ENCODE measurements around the gene TAOK2. TPM values are rescaled to one million over a fixed set of nuclear protein-coding genes. Genes with fewer than 3 reads are reported as not detected.

Gene TAOK2
- total RNA-seq, 4 donors from 2014 or later, result 28.4 to 70.0 (median 46.6) TPM

- H3K9me3 ChIP-seq, result no peaks in the 10 kb centered on the region
- H3K27ac ChIP-seq, result no peak overlapping the region
- H3K4me1 ChIP-seq, result no peaks in the 10 kb centered on the region
- H3K27me3 ChIP-seq, result no peaks in the 10 kb centered on the region
- intact Hi-C loops (cut with DNase I; ENCODE audit: low total_unique reads), result no loop called here
- no peak for DNase-seq
- no peak overlapping the region for H3K4me3 ChIP-seq
- H3K36me3 ChIP-seq, result no peaks in the 10 kb centered on the region
- TF ChIP-seq POLR2A (IDR thresholded peaks at IDR 0.05), result no peak
- TF ChIP-seq, protein P1, sequence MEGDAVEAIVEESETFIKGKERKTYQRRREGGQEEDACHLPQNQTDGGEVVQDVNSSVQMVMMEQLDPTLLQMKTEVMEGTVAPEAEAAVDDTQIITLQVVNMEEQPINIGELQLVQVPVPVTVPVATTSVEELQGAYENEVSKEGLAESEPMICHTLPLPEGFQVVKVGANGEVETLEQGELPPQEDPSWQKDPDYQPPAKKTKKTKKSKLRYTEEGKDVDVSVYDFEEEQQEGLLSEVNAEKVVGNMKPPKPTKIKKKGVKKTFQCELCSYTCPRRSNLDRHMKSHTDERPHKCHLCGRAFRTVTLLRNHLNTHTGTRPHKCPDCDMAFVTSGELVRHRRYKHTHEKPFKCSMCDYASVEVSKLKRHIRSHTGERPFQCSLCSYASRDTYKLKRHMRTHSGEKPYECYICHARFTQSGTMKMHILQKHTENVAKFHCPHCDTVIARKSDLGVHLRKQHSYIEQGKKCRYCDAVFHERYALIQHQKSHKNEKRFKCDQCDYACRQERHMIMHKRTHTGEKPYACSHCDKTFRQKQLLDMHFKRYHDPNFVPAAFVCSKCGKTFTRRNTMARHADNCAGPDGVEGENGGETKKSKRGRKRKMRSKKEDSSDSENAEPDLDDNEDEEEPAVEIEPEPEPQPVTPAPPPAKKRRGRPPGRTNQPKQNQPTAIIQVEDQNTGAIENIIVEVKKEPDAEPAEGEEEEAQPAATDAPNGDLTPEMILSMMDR (IDR thresholded peaks at IDR 0.05), result no peak
Observed at GRCh38 chr16:30004424-30004776, 30.7 kb downstream of the TAOK2 start.

DNA sequence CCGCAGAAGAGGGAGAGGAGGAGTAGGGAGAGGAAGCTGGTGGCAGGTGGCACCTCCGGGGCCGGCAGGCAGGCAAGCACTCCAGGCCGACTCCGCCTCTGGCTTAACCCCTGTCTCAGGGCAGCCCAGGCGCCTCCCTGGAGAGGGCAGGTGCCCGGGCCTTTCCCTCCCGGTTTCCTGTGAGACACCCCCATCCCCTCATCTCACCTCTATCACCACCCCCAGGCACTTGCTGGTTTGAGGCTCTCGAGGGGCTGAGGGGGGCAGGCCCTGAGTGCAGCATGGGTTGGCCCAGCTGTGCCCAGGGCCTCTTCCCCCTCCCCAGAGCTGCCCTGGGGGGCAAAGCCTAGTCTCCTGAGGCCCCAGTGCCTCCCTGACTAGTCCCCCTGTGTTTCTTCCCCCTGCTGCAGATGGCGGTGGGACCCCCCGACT is 31.2 kb downstream of the TAOK2 start:
- H3K27me3 ChIP-seq, result peaks cover under 1 to 4% of the 10 kb centered on the region in 2 donors
- no peaks in the 10 kb centered on the region for H3K4me1 ChIP-seq
- TF ChIP-seq, protein P1 (IDR thresholded peaks at IDR 0.05), result no peak
- TF ChIP-seq POLR2A (IDR thresholded peaks at IDR 0.05), result no peak
- no peak overlapping the region for H3K4me3 ChIP-seq
- no peak for DNase-seq
- H3K9me3 ChIP-seq, result no peaks in the 10 kb centered on the region
- intact Hi-C loops (cut with DNase I; ENCODE audit: low total_unique reads), result no loop called here
- no peaks in the 10 kb centered on the region for H3K36me3 ChIP-seq
- no peak overlapping the region for H3K27ac ChIP-seq

- peaks cover 8 to 11% of the 10 kb centered on the region in 2 donors for H3K27me3 ChIP-seq
- H3K36me3 ChIP-seq, result no peaks in the 10 kb centered on the region
Observed at GRCh38 chr16:30005341-30006094, 31.9 kb downstream of the TAOK2 start.

GRCh38 chr16:30006095-30006473 is 32.4 kb downstream of the TAOK2 start:
- Histone ChIP-seq H3K27me3 (peaks cover 13% of the 10 kb centered on the region in 2 donors), H3K4me3 (no peak overlapping the region), H3K9me3 (no peaks in the 10 kb centered on the region), H3K27ac (no peak overlapping the region), H3K36me3 (no peaks in the 10 kb centered on the region), H3K4me1 (peaks cover 0 to 12% of the 10 kb centered on the region in 2 donors)
- intact Hi-C loops (cut with DNase I; ENCODE audit: low total_unique reads), result no loop called here
- no peak for DNase-seq
- TF ChIP-seq POLR2A (IDR thresholded peaks at IDR 0.05), result no peak
- TF ChIP-seq, protein P1 (IDR thresholded peaks at IDR 0.05), result no peak

More at GRCh38 chr16:30005341-30006094, 31.9 kb downstream of the TAOK2 start:
- Histone ChIP-seq H3K27ac (no peak overlapping the region), H3K4me1 (peaks cover 0 to 6% of the 10 kb centered on the region in 2 donors), H3K4me3 (no peak overlapping the region), H3K9me3 (no peaks in the 10 kb centered on the region)
- DNase-seq, result peak in 1 of 2 donors; percentile 39
- intact Hi-C loops (cut with DNase I; ENCODE audit: low total_unique reads), result no loop called here
- no peak for TF ChIP-seq POLR2A (IDR thresholded peaks at IDR 0.05)
- TF ChIP-seq, protein P1 (IDR thresholded peaks at IDR 0.05), result peak; percentile 66 to 82 (median 74)

- H3K4me3 ChIP-seq, result no peak overlapping the region
- peaks cover 13 to 21% of the 10 kb centered on the region in 2 donors for H3K27me3 ChIP-seq
- peaks cover 0 to 17% of the 10 kb centered on the region in 2 donors for H3K4me1 ChIP-seq
- no peaks in the 10 kb centered on the region for H3K36me3 ChIP-seq
- DNase-seq, result no peak
- TF ChIP-seq POLR2A (IDR thresholded peaks at IDR 0.05), result no peak
- TF ChIP-seq, protein P1 (IDR thresholded peaks at IDR 0.05), result no peak
- intact Hi-C loops (cut with DNase I; ENCODE audit: low total_unique reads), result no loop called here
- no peaks in the 10 kb centered on the region for H3K9me3 ChIP-seq
- H3K27ac ChIP-seq, result no peak overlapping the region
Observed at GRCh38 chr16:30006659-30007377, 33.1 kb downstream of the TAOK2 start.

Measured in uterus (tissue), 4 donors.